WTC11 (cell line): ENCODE results near the gene M1AP.

ENCODE experiments used
- TF ChIP-seq, protein P1 (sequence below): fragments of 200-600 bp; IDR thresholded peaks from 2 replicates; pipeline ENCODE4 v1.8.0; 2022; ENCODE audit warnings: antibody characterized with exemption
- TF ChIP-seq, protein P2 (sequence below): sonication (generic); formaldehyde crosslinking; IDR thresholded peaks from 2 replicates; pipeline ENCODE4 v1.8.1; 2023; ENCODE audit warnings: mild to moderate bottlenecking, missing genetic modification reagents

DNA sequence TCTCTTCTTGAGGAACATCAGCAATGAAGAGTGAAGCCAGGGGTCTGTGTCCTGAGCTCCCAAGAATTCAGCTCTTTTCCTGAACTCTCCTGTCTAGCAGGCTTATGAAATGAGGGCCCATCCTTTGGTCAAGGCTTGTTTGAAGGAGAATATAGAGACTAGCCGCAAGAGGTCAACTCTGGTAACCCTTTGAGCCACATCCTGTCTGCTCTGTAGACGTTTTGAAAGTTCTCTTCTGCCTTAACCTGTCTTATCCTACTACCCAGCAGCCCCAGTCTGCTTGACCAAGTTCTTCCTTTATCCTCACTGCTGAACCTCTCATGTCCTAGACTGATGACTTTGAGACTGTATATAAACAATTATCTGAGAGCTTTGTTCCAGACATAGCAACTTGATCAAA lies 11.3 kb upstream of the M1AP start:
- TF ChIP-seq, protein P1, sequence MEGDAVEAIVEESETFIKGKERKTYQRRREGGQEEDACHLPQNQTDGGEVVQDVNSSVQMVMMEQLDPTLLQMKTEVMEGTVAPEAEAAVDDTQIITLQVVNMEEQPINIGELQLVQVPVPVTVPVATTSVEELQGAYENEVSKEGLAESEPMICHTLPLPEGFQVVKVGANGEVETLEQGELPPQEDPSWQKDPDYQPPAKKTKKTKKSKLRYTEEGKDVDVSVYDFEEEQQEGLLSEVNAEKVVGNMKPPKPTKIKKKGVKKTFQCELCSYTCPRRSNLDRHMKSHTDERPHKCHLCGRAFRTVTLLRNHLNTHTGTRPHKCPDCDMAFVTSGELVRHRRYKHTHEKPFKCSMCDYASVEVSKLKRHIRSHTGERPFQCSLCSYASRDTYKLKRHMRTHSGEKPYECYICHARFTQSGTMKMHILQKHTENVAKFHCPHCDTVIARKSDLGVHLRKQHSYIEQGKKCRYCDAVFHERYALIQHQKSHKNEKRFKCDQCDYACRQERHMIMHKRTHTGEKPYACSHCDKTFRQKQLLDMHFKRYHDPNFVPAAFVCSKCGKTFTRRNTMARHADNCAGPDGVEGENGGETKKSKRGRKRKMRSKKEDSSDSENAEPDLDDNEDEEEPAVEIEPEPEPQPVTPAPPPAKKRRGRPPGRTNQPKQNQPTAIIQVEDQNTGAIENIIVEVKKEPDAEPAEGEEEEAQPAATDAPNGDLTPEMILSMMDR = no peak
- TF ChIP-seq, protein P2, sequence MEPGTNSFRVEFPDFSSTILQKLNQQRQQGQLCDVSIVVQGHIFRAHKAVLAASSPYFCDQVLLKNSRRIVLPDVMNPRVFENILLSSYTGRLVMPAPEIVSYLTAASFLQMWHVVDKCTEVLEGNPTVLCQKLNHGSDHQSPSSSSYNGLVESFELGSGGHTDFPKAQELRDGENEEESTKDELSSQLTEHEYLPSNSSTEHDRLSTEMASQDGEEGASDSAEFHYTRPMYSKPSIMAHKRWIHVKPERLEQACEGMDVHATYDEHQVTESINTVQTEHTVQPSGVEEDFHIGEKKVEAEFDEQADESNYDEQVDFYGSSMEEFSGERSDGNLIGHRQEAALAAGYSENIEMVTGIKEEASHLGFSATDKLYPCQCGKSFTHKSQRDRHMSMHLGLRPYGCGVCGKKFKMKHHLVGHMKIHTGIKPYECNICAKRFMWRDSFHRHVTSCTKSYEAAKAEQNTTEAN (CRISPR knock-in tag) = no peak
